T47D (cell line): Measurements from ENCODE around the gene TMEM161A.

Source experiments
- DNase-seq, 2 experiments: peaks; one replicate each; pipeline versions ENCODE4 v3.0.0 to v3.0.0-alpha.2; 2011 to 2012; ENCODE audit warnings: low read depth in 1 of 2, low spot score in 1 of 2
- JUND ChIP-seq: IDR thresholded peaks from 2 replicates; pipeline ENCODE4 v1.6.1; 2012; ENCODE audit warnings: low read depth
- in situ Hi-C: cut with HindIII; loops from 2 replicates; pipeline ENCODE4 v1.10.0; 2016; ENCODE audit warnings: low sequenced_read_pairs, low pct_unique_long_range_greater_than_20kb

TMEM161A gene

DNA sequence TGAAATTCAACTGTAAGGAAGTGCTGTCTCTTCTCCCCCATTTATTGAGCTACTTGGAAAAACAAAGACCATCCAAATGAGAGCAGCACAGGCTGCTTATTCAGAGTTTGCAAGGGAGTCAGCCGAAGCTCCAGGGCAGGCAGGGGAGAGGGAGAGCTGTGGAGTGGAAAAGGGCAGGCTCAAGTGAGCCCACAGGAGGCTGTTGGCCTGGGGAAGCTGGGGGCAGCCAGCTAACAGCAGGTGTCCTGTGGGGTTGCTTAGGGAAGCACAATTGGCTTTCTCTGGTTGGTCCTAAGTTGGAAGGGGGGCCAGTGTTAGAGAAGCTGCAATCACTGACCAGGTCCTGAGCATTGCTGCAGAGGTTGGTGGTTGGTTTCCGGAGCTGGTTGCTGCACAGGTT is 50.6 kb downstream of the TMEM161A start:
- in situ Hi-C loops: no loop called here
- DNase-seq: no peak
- TF ChIP-seq JUND: no peak

GRCh38 chr19:19083413-19084178 is 54.7 kb downstream of the TMEM161A start:
- DNase-seq: no peak
- in situ Hi-C loops: no loop called here
- no peak for TF ChIP-seq JUND

DNA sequence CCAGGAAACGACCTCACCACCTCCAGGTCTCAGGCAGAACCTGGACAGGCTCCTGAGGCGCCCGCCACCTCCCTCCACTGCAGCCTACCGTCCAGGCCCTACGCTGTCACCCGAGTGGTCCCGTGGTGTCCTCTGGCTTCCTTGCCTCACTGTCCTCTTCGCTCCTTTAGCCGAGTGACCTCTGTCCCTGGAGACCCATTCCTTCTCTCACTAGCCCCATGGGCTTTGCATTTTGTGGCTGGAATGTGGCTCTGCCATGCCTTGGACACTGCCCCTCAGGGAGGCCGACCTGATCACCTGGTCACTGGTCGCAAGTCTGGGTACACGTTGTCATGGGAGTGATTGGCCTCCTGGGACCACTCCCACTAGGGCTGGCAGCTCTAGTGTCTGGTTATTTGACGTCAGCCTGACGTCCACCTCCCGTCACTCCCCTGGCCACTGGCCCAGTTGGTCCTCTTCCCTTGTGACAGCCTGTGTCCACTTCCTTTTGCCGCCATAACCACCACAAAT is 56.6 kb downstream of the TMEM161A start:
- in situ Hi-C loops: no loop called here
- DNase-seq: no peak
- TF ChIP-seq JUND: no peak

GRCh38 chr19:19079571-19079970 is 58.7 kb downstream of the TMEM161A start:
- DNase-seq: no peak
- in situ Hi-C loops: no loop called here
- no peak for TF ChIP-seq JUND

GRCh38 chr19:19078801-19079200 is 59.5 kb downstream of the TMEM161A start:
- in situ Hi-C loops: no loop called here
- DNase-seq: no peak
- no peak for TF ChIP-seq JUND

DNA sequence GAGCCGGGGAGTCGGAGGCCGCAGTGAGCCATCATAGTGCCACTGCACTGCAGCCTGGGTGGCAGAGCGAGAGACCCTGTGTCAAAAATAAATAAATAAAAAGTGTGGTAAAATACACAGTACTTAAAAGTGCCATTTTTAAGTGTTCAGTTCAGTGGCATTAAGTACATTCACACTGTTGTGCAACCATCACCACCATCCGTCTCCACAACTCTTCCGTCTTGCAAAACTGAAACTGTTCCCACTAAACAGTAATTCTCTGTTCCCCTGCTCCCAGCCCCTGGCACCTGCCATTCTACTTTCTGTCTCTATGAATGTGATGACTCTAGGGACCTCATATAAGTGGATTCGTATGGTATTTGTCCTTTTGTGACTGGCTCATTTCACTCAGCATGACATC is 61.2 kb downstream of the TMEM161A start:
- DNase-seq: no peak
- no peak for TF ChIP-seq JUND
- in situ Hi-C loops: no loop called here

- in situ Hi-C loops: no loop called here
- no peak for DNase-seq
- TF ChIP-seq JUND: no peak
Measured at GRCh38 chr19:19076476-19076875, 61.8 kb downstream of the TMEM161A start.

- TF ChIP-seq JUND: no peak
- no peak for DNase-seq
- in situ Hi-C loops: no loop called here
Measured at GRCh38 chr19:19075126-19075525, 63.2 kb downstream of the TMEM161A start.

- no peak for DNase-seq
- in situ Hi-C loops: no loop called here
- no peak for TF ChIP-seq JUND
Measured at GRCh38 chr19:19074196-19074882, 63.9 kb downstream of the TMEM161A start.

GRCh38 chr19:19071897-19072296 is 66.4 kb downstream of the TMEM161A start:
- no peak for TF ChIP-seq JUND
- in situ Hi-C loops: no loop called here
- DNase-seq: no peak
